ENCODE measurements around the gene ADRA1B. TPM values are rescaled to one million over a fixed set of nuclear protein-coding genes. Genes with fewer than 3 reads are reported as not detected.

The ADRA1B gene
- polyA plus RNA-seq, 3 donors = not detected

- Histone ChIP-seq H3K4me1 (ENCODE audit: control insufficient read depth in 1 of 2, insufficient read depth in 2 of 2, low read length in 2 of 2) (no peaks in the 10 kb centered on the region), H3K27ac (ENCODE audit: low read depth in 1 of 2, low read length in 2 of 2) (no peak overlapping the region), H3K4me2 (replicated peaks; ENCODE audit: extremely low read depth, low read length, poor library complexity, severe bottlenecking) (no peak overlapping the region), H3K36me3 (replicated peaks in 1 of 2; ENCODE audit: control insufficient read depth in 1 of 2, insufficient read depth in 2 of 2, low read length in 2 of 2) (no peaks in the 10 kb centered on the region), H2AFZ (ENCODE audit: insufficient read depth, low read depth, low read length, poor library complexity, severe bottlenecking) (no peak overlapping the region), H3K27me3 (ENCODE audit: control insufficient read depth in 2 of 2, insufficient read depth in 2 of 2, low read length in 2 of 2) (peaks cover 0 to 2% of the 10 kb centered on the region in 2 donors), H3K79me2 (ENCODE audit: insufficient read depth, low read length) (no peaks in the 10 kb centered on the region), H4K20me1 (ENCODE audit: insufficient read depth, low read length) (no peaks in the 10 kb centered on the region), H3K9me3 (replicated peaks in 1 of 2; ENCODE audit: control insufficient read depth in 1 of 2, insufficient read depth in 1 of 2, low read length in 2 of 2) (no peaks in the 10 kb centered on the region), H3K4me3 (replicated peaks in 1 of 3; ENCODE audit: low read depth in 2 of 3, low read length in 3 of 3) (no peak overlapping the region), H3K9ac (ENCODE audit: insufficient read depth, low read length, poor library complexity, severe bottlenecking) (no peak overlapping the region)
- H3K9me3 Mint-ChIP-seq = peaks cover 0 to 3% (median 0%) of the 10 kb centered on the region in 7 donors
- no peaks in the 10 kb centered on the region for H3K36me3 Mint-ChIP-seq
- no peak overlapping the region for H3K4me3 Mint-ChIP-seq
- WGBS (ENCODE audit: insufficient coverage) = 95% methylated on average over 3 of the region's 5 CpGs
- H3K4me1 Mint-ChIP-seq = no peaks in the 10 kb centered on the region
- TF ChIP-seq, protein P1, sequence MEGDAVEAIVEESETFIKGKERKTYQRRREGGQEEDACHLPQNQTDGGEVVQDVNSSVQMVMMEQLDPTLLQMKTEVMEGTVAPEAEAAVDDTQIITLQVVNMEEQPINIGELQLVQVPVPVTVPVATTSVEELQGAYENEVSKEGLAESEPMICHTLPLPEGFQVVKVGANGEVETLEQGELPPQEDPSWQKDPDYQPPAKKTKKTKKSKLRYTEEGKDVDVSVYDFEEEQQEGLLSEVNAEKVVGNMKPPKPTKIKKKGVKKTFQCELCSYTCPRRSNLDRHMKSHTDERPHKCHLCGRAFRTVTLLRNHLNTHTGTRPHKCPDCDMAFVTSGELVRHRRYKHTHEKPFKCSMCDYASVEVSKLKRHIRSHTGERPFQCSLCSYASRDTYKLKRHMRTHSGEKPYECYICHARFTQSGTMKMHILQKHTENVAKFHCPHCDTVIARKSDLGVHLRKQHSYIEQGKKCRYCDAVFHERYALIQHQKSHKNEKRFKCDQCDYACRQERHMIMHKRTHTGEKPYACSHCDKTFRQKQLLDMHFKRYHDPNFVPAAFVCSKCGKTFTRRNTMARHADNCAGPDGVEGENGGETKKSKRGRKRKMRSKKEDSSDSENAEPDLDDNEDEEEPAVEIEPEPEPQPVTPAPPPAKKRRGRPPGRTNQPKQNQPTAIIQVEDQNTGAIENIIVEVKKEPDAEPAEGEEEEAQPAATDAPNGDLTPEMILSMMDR (IDR thresholded peaks at IDR 0.05) = no peak
- intact Hi-C loops (cut with micrococcal nuclease) = no loop called here
- H3K27ac Mint-ChIP-seq = no peak overlapping the region
- no peak for DNase-seq
- H3K27me3 Mint-ChIP-seq (ENCODE audit: low read depth in 3 of 3) = peaks cover 0 to 4% (median 0%) of the 10 kb centered on the region in 3 donors
Measured at GRCh38 chr5:159891371-159891770, 24.9 kb upstream of the ADRA1B start.

DNA sequence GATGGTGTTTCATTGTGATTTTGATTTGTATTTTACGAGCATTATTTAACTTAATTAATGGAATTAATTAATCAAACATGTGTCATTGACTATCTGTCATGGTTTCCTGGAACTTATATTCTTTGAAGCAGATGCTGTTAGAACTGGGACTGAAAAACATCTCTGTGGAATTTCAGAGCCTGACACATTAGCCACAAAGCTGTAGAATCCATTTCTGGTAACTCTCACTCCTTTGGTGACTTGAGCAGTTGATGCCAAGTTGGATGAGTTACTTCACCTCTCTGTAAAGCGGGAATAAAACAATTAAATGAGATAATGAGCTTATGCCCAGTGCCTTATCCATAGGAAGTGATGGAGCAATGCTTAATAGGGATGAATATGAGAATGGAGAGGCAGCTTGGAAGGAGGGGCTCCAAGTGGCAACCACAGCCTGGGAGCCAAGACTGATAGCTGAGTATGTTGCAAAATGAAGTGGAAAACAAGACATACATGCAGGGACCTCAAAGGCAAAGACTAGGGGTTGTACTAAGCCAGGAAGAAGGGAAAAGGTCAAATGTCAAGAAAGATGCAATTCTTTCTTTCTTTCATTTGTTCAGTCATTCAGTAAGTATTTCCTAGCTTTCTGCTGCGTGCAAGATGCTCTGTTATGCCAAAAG lies 23.1 kb upstream of the ADRA1B start:
- Histone ChIP-seq H3K27ac (ENCODE audit: low read depth in 1 of 2, low read length in 2 of 2) (no peak overlapping the region), H3K9me3 (replicated peaks in 1 of 2; ENCODE audit: control insufficient read depth in 1 of 2, insufficient read depth in 1 of 2, low read length in 2 of 2) (no peaks in the 10 kb centered on the region), H2AFZ (ENCODE audit: insufficient read depth, low read depth, low read length, poor library complexity, severe bottlenecking) (no peak overlapping the region), H3K4me1 (ENCODE audit: control insufficient read depth in 1 of 2, insufficient read depth in 2 of 2, low read length in 2 of 2) (no peaks in the 10 kb centered on the region), H3K4me2 (replicated peaks; ENCODE audit: extremely low read depth, low read length, poor library complexity, severe bottlenecking) (no peak overlapping the region), H3K9ac (ENCODE audit: insufficient read depth, low read length, poor library complexity, severe bottlenecking) (no peak overlapping the region), H3K79me2 (ENCODE audit: insufficient read depth, low read length) (no peaks in the 10 kb centered on the region), H4K20me1 (ENCODE audit: insufficient read depth, low read length) (no peaks in the 10 kb centered on the region), H3K4me3 (replicated peaks in 1 of 3; ENCODE audit: low read depth in 2 of 3, low read length in 3 of 3) (no peak overlapping the region), H3K27me3 (ENCODE audit: control insufficient read depth in 2 of 2, insufficient read depth in 2 of 2, low read length in 2 of 2) (no peaks in the 10 kb centered on the region), H3K36me3 (replicated peaks in 1 of 2; ENCODE audit: control insufficient read depth in 1 of 2, insufficient read depth in 2 of 2, low read length in 2 of 2) (no peaks in the 10 kb centered on the region)
- H3K36me3 Mint-ChIP-seq = no peaks in the 10 kb centered on the region
- TF ChIP-seq, protein P1 (IDR thresholded peaks at IDR 0.05) = no peak
- no peaks in the 10 kb centered on the region for H3K4me1 Mint-ChIP-seq
- peaks cover 2 to 12% (median 5%) of the 10 kb centered on the region in 3 donors for H3K27me3 Mint-ChIP-seq (ENCODE audit: low read depth in 3 of 3)
- DNase-seq = no peak
- peaks cover 0 to 3% (median 0%) of the 10 kb centered on the region in 7 donors for H3K9me3 Mint-ChIP-seq
- WGBS (ENCODE audit: insufficient coverage) = 78% methylated on average over 2 of the region's 3 CpGs
- H3K27ac Mint-ChIP-seq = no peak overlapping the region
- no peak overlapping the region for H3K4me3 Mint-ChIP-seq
- intact Hi-C loops (cut with micrococcal nuclease) = no loop called here
